ENCODE results near the gene SCAPER. TPM values are rescaled to one million over a fixed set of nuclear protein-coding genes. Genes with fewer than 3 reads are reported as not detected.

Gene SCAPER
- total RNA-seq, 1 experiment from 2014 or later = 10.3 TPM

- no peak for DNase-seq (ENCODE audit: low spot score)
- no peak for ATAC-seq
- peaks cover 6% of the 10 kb centered on the region; the same call in 1 of the 2 replicates for H3K4me1 Mint-ChIP-seq
- peaks cover 17% of the 10 kb centered on the region for H3K36me3 Mint-ChIP-seq
- H3K27me3 Mint-ChIP-seq (ENCODE audit: low read depth) = no peaks in the 10 kb centered on the region
- H3K9me3 Mint-ChIP-seq = peaks cover 24% of the 10 kb centered on the region
- H3K27ac Mint-ChIP-seq = no peak overlapping the region
- ChIA-PET POLR2A (no interaction called here), CTCF (no interaction called here)
- TF ChIP-seq ZNF416 (CRISPR knock-in tag; IDR thresholded peaks at IDR 0.05) (no peak), E2F4 (CRISPR knock-in tag; IDR thresholded peaks at IDR 0.05; ENCODE audit: borderline replicate concordance, low read depth) (no peak), ATF2 (CRISPR knock-in tag; IDR thresholded peaks at IDR 0.05; ENCODE audit: borderline replicate concordance, low read depth) (no peak), SMAD3 (CRISPR knock-in tag; IDR thresholded peaks at IDR 0.05; ENCODE audit: borderline replicate concordance) (no peak), EMX1 (CRISPR knock-in tag; IDR thresholded peaks at IDR 0.05) (no peak), ESRRA (CRISPR knock-in tag; IDR thresholded peaks at IDR 0.05; ENCODE audit: borderline replicate concordance) (no peak), JUN (CRISPR knock-in tag; IDR thresholded peaks at IDR 0.05) (no peak), CTCF (IDR thresholded peaks at IDR 0.05) (no peak), ZBTB43 (CRISPR knock-in tag; IDR thresholded peaks at IDR 0.05) (no peak), NFYB (CRISPR knock-in tag; conservative IDR thresholded peaks at IDR 0.05; ENCODE audit: low read depth) (no peak), CREB1 (CRISPR knock-in tag; IDR thresholded peaks at IDR 0.05) (no peak), ZNF219 (CRISPR knock-in tag; IDR thresholded peaks at IDR 0.05; ENCODE audit: borderline replicate concordance) (no peak), NR1H2 (CRISPR knock-in tag; IDR thresholded peaks at IDR 0.05) (no peak), TP53 (CRISPR knock-in tag; IDR thresholded peaks at IDR 0.05) (no peak), GTF2I (CRISPR knock-in tag; conservative IDR thresholded peaks at IDR 0.05) (no peak)
- TF ChIP-seq, protein P1, sequence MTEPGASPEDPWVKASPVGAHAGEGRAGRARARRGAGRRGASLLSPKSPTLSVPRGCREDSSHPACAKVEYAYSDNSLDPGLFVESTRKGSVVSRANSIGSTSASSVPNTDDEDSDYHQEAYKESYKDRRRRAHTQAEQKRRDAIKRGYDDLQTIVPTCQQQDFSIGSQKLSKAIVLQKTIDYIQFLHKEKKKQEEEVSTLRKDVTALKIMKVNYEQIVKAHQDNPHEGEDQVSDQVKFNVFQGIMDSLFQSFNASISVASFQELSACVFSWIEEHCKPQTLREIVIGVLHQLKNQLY (CRISPR knock-in tag; IDR thresholded peaks at IDR 0.05) = no peak
- TF ChIP-seq, protein P2, sequence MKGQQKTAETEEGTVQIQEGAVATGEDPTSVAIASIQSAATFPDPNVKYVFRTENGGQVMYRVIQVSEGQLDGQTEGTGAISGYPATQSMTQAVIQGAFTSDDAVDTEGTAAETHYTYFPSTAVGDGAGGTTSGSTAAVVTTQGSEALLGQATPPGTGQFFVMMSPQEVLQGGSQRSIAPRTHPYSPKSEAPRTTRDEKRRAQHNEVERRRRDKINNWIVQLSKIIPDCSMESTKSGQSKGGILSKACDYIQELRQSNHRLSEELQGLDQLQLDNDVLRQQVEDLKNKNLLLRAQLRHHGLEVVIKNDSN (CRISPR knock-in tag; IDR thresholded peaks at IDR 0.05) = no peak
- TF ChIP-seq, protein P3, sequence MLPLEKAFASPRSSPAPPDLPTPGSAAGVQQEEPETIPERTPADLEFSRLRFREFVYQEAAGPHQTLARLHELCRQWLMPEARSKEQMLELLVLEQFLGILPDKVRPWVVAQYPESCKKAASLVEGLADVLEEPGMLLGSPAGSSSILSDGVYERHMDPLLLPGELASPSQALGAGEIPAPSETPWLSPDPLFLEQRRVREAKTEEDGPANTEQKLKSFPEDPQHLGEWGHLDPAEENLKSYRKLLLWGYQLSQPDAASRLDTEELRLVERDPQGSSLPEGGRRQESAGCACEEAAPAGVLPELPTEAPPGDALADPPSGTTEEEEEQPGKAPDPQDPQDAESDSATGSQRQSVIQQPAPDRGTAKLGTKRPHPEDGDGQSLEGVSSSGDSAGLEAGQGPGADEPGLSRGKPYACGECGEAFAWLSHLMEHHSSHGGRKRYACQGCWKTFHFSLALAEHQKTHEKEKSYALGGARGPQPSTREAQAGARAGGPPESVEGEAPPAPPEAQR (CRISPR knock-in tag; IDR thresholded peaks at IDR 0.05) = no peak
- H3K4me3 Mint-ChIP-seq = no peak overlapping the region
Observed at GRCh38 chr15:76464247-76464646, 440.9 kb downstream of the SCAPER start.

GRCh38 chr15:76460871-76461270 is 444.3 kb downstream of the SCAPER start:
- H3K9me3 Mint-ChIP-seq = peaks cover 11% of the 10 kb centered on the region
- no peaks in the 10 kb centered on the region for H3K27me3 Mint-ChIP-seq (ENCODE audit: low read depth)
- CTCF ChIA-PET = no interaction called here

More at GRCh38 chr15:76460871-76461270, 444.3 kb downstream of the SCAPER start:
- POLR2A ChIA-PET = no interaction called here
- TF ChIP-seq IRF1 (CRISPR knock-in tag; IDR thresholded peaks at IDR 0.05) = no peak
- no peak for TF ChIP-seq MYBL2 (CRISPR knock-in tag; IDR thresholded peaks at IDR 0.05)
- TF ChIP-seq CREB1 (CRISPR knock-in tag; IDR thresholded peaks at IDR 0.05) = no peak
- no peak for TF ChIP-seq ZBTB21 (CRISPR knock-in tag; IDR thresholded peaks at IDR 0.05; ENCODE audit: borderline replicate concordance)
- TF ChIP-seq, protein P4, sequence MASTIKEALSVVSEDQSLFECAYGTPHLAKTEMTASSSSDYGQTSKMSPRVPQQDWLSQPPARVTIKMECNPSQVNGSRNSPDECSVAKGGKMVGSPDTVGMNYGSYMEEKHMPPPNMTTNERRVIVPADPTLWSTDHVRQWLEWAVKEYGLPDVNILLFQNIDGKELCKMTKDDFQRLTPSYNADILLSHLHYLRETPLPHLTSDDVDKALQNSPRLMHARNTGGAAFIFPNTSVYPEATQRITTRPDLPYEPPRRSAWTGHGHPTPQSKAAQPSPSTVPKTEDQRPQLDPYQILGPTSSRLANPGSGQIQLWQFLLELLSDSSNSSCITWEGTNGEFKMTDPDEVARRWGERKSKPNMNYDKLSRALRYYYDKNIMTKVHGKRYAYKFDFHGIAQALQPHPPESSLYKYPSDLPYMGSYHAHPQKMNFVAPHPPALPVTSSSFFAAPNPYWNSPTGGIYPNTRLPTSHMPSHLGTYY (CRISPR knock-in tag; IDR thresholded peaks at IDR 0.05) = no peak
- no peak for TF ChIP-seq ZNF263 (CRISPR knock-in tag; IDR thresholded peaks at IDR 0.05; ENCODE audit: low read depth)
- H3K4me3 Mint-ChIP-seq = no peak overlapping the region
- H3K27ac Mint-ChIP-seq = no peak overlapping the region
- DNase-seq (ENCODE audit: low spot score) (no peak), ATAC-seq (no peak)
- H3K36me3 Mint-ChIP-seq = peaks cover 6% of the 10 kb centered on the region
- no peaks in the 10 kb centered on the region for H3K4me1 Mint-ChIP-seq

All from WTC11 (cell line).